Right atrium auricular region (tissue), 2 donors: ENCODE data around the gene DPYSL3. TPM values are rescaled to one million over a fixed set of nuclear protein-coding genes. Genes with fewer than 3 reads are reported as not detected.

ENCODE experiments used
- DNase-seq: peaks from one replicate; pipeline ENCODE4 v3.0.0-alpha.2; 2019; ENCODE audit warnings: low spot score
- H3K27ac ChIP-seq, 2 donors: fragments of 200-600 bp; sonication (generic); 1 replicate in 1 of 2; 2 replicates in 1 of 2; pipeline ENCODE4 v1.5.1; 2016 to 2019
- H3K27me3 ChIP-seq, 2 donors: fragments of 200-600 bp; sonication (generic); one replicate each; pipeline versions ENCODE4 v1.5.1 to v1.6.0; 2017 to 2019
- H3K36me3 ChIP-seq: fragments of 200-600 bp; sonication (generic); one replicate; pipeline ENCODE4 v1.5.1; 2016
- H3K4me1 ChIP-seq, 2 donors: fragments of 200-600 bp; sonication (generic); one replicate each; pipeline versions ENCODE4 v1.5.1 to v1.6.0; 2017 to 2019
- H3K4me3 ChIP-seq, 2 donors: fragments of 200-600 bp; sonication (generic); 1 replicate in 1 of 2; 2 replicates in 1 of 2; pipeline ENCODE4 v1.5.1; 2017 to 2019; ENCODE audit warnings: mild to moderate bottlenecking in 1 of 2, moderate library complexity in 1 of 2
- H3K9me3 ChIP-seq, 2 donors: fragments of 200-600 bp; sonication (generic); one replicate each; pipeline ENCODE4 v1.5.1; 2019
- total RNA-seq, 2 donors: library from RNA; depleted of rRNA; stranded (reverse); fragments of >200 nt; gene quantifications; one replicate each; pipeline ENCODE4 v1.1.0, GENCODE V29; 2016
- TF ChIP-seq, protein P1 (sequence below), 2 donors: fragments of 200-600 bp; sonication (generic); IDR thresholded peaks; one replicate each; pipeline ENCODE4 v1.5.1; 2019; ENCODE audit warnings: antibody characterized with exemption in 2 of 2

DPYSL3 gene
- total RNA-seq, 2 donors from 2014 or later: 45.3 to 56.2 TPM

DNA sequence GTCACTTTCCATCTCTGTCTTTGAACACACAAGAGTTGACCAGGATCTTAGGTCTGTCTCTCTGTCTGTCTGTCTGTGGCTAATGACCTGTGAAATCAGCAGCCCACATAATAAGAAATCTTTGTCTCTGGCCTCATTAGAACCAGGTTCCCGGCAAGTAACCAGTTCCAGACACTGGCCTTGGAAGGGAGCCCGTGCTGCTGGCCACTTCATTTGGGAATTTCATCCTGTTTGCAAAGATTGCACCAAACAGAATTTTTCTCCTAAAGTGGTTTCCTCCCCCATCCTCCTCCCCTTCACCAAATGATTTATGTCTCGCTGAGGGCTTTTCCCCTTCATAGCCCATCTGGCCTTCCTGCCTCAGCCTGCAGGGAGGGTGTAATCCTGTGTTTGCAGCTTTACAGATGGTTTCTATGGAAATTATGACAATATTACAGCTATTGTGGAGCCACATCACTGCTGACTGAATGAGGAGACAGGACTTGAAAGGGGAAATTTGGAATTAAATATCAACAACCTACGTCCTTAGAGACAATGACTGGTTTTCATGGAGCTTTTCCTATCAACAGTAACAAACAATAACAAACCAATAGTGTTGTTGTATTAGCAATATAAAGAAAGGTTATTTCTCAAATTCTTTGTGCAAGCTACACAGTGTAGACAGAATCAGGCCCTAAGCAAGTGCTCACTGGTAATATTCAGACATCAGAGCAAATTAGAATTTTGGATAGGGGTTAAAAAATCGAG lies 25.7 kb downstream of the DPYSL3 start:
- Histone ChIP-seq H3K27me3 (no peaks in the 10 kb centered on the region), H3K27ac (peak overlapping the region; percentile 72 to 86), H3K9me3 (peaks cover 0 to 7% of the 10 kb centered on the region in 2 donors), H3K36me3 (no peaks in the 10 kb centered on the region), H3K4me1 (peaks cover 0 to 50% of the 10 kb centered on the region in 2 donors), H3K4me3 (no peak overlapping the region)
- peak; percentile 83 for DNase-seq
- TF ChIP-seq, protein P1, sequence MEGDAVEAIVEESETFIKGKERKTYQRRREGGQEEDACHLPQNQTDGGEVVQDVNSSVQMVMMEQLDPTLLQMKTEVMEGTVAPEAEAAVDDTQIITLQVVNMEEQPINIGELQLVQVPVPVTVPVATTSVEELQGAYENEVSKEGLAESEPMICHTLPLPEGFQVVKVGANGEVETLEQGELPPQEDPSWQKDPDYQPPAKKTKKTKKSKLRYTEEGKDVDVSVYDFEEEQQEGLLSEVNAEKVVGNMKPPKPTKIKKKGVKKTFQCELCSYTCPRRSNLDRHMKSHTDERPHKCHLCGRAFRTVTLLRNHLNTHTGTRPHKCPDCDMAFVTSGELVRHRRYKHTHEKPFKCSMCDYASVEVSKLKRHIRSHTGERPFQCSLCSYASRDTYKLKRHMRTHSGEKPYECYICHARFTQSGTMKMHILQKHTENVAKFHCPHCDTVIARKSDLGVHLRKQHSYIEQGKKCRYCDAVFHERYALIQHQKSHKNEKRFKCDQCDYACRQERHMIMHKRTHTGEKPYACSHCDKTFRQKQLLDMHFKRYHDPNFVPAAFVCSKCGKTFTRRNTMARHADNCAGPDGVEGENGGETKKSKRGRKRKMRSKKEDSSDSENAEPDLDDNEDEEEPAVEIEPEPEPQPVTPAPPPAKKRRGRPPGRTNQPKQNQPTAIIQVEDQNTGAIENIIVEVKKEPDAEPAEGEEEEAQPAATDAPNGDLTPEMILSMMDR (IDR thresholded peaks at IDR 0.05): no peak

DNA sequence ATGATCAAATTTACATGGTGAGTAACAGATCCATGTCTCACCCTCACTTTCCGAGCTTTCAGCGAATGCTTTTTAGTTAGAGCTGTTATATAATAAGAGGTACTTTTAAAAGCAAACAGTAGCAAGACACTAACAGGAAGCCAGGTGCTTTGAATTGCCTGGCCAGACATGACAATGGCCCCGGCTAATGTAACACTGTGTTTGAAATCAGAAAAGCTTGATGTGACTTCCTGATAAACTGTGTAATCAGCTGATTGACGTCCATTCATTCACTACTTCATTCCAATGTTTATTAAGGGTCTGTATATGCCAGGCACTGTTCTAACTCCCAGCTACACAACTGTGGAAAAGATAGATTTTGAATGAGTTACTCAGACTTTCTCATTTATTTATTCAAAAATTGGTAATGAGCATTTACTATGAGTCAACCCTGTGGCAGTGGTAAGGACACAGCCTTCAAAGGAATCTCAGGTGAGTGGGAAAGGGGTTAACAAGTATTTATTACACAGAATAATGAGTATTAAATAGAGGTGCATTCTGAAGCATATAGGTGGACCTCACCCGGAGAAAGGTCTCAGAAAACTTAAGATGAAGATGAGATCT lies 26.6 kb downstream of the DPYSL3 start:
- H3K36me3 ChIP-seq: no peaks in the 10 kb centered on the region
- DNase-seq: no peak
- H3K9me3 ChIP-seq: peaks cover 0 to 7% of the 10 kb centered on the region in 2 donors
- peaks cover 0 to 50% of the 10 kb centered on the region in 2 donors for H3K4me1 ChIP-seq
- peak overlapping the region; percentile 72 to 86 for H3K27ac ChIP-seq
- TF ChIP-seq, protein P1 (IDR thresholded peaks at IDR 0.05): no peak
- H3K4me3 ChIP-seq: no peak overlapping the region
- H3K27me3 ChIP-seq: no peaks in the 10 kb centered on the region

DNA sequence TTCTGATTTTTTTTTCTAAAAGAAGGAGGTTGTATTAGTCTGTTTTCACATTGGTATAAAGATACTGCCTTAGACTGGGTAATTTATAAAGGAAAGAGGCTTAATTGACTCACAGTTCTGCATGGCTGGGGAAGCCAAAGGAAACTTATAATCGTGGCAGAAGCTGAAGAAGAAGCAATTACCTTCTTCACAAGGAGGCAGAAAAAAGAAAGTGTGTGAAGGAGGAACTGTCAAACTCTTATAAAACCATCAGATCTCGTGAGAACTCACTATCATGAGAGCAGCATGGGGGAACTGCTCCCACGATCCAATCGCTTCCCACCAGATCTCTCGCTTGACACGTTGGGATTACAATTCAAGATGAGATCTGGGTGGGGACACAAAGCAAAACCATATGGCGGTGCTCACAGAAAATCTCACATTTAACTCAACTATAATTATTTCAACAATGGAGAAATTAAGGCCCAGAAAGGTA lies 27.1 kb downstream of the DPYSL3 start:
- TF ChIP-seq, protein P1 (IDR thresholded peaks at IDR 0.05): no peak
- Histone ChIP-seq H3K27me3 (no peaks in the 10 kb centered on the region), H3K27ac (peak overlapping the region; percentile 72 to 86), H3K36me3 (no peaks in the 10 kb centered on the region), H3K4me1 (peaks cover 0 to 50% of the 10 kb centered on the region in 2 donors), H3K4me3 (no peak overlapping the region), H3K9me3 (peaks cover 0 to 7% of the 10 kb centered on the region in 2 donors)
- no peak for DNase-seq

DNA sequence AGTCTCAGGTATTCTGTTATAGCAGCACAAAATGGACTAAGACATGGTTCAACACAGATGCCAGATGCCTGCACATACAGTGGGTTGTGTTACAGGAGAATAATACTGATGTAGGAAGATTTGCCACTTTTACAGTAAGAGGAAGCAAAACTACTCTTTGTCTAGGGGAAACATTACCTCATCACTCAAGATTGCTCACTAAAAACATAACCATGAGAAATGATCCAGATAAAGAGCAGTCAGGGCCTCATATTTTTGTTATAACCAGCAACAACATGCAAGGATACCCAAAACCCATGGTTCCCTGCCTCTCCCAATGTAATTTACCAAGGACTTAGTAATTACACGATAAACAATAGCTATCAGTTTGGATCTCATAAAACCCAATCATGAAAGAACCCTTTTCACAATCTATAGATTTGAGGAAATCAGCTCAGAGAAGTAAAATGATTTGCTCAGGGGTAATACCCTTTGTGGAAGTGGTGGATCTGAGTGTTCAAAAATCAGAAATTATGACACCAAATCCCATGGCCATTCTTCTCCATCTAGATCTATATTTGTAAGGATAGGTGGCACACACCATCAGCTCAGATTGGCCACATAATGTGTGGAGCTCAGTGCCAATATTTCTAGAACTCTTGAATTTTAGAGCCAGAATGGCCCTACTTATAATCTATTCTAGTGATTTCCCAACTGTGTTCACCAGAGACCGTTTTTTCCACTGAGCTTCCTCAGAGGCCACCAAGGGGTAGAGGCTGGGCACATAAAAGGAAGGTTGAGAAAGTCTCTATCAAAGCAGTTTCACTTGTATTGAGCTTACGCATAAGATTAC lies 27.8 kb downstream of the DPYSL3 start:
- H3K4me3 ChIP-seq: no peak overlapping the region
- peaks cover 0 to 50% of the 10 kb centered on the region in 2 donors for H3K4me1 ChIP-seq
- H3K9me3 ChIP-seq: peaks cover 0 to 7% of the 10 kb centered on the region in 2 donors
- H3K36me3 ChIP-seq: no peaks in the 10 kb centered on the region
- DNase-seq: no peak
- TF ChIP-seq, protein P1 (IDR thresholded peaks at IDR 0.05): no peak
- H3K27me3 ChIP-seq: no peaks in the 10 kb centered on the region
- peak overlapping the region; percentile 72 to 86 for H3K27ac ChIP-seq

DNA sequence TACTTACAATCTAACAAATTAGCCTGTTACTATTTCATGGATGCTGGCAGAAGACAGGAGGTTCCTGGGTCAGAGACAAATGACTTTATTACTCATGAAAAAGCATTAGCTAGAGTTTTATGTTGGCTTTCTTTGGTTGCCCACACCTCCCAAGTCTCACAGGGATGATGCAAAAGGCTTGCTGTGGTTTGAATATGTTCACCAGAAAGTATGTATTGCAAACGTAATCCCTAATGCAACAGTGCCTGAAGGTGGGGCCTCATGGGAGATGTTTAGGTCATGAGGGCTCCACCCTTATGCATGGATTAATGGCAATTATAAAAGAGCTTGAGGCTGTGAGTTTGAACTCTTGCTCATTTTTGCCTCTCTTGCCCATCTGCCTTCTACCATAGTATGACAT lies 28.5 kb downstream of the DPYSL3 start:
- DNase-seq: no peak
- no peak overlapping the region for H3K4me3 ChIP-seq

More for the DNA sequence above, 28.5 kb downstream of the DPYSL3 start:
- Histone ChIP-seq H3K36me3 (no peaks in the 10 kb centered on the region), H3K4me1 (peaks cover 0 to 44% of the 10 kb centered on the region in 2 donors), H3K27ac (peak overlapping the region; percentile 72 to 86), H3K27me3 (no peaks in the 10 kb centered on the region), H3K9me3 (peaks cover 0 to 7% of the 10 kb centered on the region in 2 donors)
- TF ChIP-seq, protein P1 (IDR thresholded peaks at IDR 0.05): no peak
